ENCODE data around the gene IL17REL.

The IL17REL gene

DNA sequence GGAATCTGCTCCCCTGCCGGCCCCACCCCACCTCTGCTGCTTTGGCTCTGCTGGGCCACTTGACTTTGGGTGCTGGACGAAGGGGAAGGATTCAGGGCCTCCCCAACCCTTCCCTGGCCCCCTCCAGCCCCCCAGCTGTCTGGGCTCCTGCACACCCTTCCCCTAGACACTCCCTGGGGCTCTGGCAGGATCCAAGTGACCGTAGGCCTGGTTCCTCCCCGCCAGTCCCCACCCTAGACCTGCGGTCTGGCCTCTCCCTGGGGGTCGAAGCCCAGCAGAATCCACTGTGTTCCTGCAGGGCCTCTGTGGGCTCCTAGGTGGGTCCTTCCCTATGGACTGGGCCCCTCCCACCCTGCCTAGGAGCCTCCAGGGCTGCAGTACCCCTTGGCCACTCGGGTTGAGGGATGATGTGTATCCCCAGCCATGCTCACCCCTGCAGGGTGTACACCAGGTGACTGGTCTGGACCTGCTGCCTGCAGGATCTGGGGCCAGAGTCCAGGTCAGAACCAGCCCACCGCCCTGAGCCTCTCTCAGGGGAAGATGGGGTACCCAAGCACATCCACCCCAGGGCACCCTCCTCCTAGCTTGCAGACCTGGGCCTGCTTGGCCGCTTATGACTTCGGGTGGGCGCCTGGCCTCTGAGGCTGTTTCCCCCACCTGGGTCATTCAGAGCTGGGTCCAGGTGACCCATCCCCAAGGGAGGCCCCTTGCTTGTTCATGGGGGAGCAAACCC, 46.4 kb downstream of the IL17REL start:
- FAIRE-seq = no peak

DNA sequence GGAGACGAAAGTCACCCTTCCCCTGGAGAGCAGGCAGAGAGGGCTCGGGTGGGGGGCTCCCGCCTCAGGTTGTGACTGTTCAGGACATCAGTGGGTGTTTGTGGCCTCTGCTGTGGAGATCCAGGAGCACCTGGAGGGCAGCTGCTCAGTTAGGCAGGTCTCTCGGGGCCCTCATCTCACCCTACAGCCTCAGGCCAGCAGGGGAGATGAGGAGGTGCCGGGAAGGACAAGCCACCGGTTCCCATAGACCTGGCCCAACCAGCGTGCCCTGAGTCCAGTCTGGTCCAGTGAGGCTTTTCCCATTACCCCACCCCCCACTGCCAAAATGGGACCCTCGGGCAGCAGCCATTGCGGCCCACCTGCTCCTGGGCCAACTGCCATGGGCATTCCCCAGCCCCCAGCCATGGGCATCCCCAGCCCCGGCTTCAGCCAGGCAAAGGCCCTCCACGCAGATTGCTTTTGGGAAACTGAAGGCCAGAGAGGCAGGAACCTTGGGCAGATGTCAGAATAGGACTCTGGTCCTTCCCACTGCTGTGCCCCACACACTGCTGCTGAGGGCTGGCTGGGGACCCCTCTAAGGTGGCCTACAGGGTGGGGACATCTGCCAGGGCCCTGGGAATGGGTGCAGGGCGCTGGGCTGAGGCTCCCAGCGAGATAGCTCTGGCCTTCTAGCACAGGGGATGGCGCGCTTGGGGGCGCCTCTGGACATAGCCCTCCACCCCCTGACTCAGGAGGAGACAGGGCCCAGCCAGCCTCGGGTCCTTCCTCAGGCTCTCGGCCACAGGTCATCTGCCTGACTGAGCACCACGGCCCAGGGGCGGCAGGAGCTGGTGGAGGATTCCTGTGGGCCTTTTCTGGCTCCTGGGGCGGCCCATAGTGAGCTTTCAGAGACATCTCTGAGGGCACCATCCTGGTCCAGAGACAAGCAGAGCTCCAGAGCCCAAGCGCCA, 47.2 kb downstream of the IL17REL start:
- no peak for FAIRE-seq

GRCh38 chr22:49964136-49965090, 48.2 kb downstream of the IL17REL start:
- FAIRE-seq = no peak

DNA sequence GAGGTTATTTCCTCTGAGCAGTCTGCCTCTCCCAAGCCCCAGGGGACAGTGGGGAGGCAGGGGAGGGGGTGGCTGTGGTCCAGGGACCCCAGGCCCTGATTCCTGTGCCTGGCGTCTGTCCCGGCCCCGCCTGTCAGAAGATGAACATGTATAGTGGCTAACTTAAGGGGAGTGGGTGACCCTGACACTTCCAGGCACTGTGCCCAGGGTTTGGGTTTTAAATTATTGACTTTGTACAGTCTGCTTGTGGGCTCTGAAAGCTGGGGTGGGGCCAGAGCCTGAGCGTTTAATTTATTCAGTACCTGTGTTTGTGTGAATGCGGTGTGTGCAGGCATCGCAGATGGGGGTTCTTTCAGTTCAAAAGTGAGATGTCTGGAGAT, 48.9 kb downstream of the IL17REL start:
- FAIRE-seq = no peak

GRCh38 chr22:49962751-49963646, 49.6 kb downstream of the IL17REL start:
- FAIRE-seq = no peak

DNA sequence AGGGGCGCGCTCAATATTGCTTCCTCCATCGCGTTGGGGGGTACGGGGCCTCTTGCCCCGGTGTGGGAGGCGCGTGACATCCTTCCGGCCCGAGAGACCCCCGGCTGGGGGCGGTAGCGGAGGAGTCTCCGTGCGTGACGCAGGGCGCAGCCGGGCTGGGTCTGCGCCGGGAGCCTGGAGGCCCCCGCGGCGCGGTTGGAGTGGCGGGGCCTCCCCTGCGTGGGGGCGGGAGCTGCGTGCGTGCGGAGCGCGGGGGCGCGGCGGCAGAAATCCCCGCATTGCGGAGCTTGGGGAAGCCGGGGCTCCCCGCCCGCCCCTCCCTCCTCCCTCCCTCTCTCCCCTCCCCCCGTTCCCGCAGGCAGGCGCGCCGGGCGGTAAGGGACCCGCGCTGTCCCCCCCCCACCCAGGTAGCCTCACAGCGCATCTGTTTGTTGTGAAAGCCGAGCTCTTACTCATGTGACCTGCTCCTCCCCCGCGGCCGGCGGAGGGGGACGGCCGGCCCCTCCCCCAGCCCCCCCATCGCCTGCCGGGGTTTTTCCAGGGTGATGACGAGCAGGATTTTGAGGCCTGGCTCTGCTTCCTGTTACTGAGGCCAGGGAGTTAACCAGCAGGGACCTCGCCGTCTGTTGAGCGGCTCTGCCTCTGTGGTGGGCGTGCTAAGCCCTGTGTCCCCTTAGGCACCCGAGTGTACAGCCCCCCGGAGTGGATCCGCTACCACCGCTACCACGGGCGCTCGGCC, 50.4 kb downstream of the IL17REL start:
- no peak for FAIRE-seq

GRCh38 chr22:49961601-49962011, 51.0 kb downstream of the IL17REL start:
- no peak for FAIRE-seq

GRCh38 chr22:49961005-49961600, 51.5 kb downstream of the IL17REL start:
- FAIRE-seq = no peak

DNA sequence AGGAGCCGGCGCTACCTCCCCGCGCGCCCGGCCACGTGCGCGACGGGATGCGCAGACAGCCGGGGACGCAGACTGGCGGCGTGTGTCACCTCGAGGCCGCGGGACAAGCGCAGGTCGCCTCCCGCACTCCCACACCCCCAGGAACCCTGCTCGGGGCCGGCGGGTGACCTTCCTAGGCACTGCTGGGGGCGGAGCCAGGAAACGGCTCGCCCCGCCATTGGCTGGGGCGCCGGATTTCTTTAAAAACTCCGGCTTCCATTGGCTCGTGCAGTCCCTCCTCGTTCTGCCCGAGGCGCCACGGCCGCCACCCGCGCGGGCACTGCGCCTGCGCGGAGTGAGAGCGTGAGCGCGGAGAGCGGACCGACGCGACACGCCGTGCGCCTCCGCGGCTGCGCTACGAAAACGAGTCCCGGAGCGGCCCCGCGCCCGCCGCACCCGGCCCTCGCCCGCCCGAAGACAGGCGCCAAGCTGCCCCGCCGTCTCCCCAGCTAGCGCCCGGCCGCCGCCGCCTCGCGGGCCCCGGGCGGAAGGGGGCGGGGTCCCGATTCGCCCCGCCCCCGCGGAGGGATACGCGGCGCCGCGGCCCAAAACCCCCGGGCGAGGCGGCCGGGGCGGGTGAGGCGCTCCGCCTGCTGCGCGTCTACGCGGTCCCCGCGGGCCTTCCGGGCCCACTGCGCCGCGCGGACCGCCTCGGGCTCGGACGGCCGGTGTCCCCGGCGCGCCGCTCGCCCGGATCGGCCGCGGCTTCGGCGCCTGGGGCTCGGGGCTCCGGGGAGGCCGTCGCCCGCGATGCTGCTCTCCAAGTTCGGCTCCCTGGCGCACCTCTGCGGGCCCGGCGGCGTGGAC, 52.2 kb downstream of the IL17REL start, which contains the start of gene PIM3:
Gene PIM3 (plus strand): TSS at position 614 of the 846 bp plus-strand sequence. CDS start 176 bp downstream, at position 790.
- no peak for FAIRE-seq

DNA sequence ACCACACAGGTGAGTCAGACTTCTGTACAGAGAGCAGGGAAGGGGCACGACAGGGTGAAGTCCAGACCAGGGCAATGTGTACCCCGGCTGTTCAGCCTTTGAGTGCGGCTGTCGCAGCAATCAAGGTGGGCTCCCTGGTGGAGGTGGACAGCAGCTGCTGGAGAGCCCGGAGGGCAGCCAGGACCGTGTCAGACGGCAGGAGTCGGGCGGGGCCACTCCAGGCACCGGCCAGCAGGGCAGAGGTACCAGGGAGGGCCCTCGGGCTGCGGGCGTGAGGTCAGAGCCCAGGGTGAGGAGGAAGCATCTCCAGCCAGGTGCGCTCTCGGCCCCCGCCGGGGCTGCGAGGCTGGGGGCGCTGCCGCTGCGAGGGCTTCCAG, 52.8 kb downstream of the IL17REL start:
- FAIRE-seq = no peak

GRCh38 chr22:49958931-49959781, 53.4 kb downstream of the IL17REL start:
- FAIRE-seq = no peak

- FAIRE-seq = no peak
These were observed 54.1 kb downstream of the IL17REL start for GRCh38 chr22:49958366-49958921.

DNA sequence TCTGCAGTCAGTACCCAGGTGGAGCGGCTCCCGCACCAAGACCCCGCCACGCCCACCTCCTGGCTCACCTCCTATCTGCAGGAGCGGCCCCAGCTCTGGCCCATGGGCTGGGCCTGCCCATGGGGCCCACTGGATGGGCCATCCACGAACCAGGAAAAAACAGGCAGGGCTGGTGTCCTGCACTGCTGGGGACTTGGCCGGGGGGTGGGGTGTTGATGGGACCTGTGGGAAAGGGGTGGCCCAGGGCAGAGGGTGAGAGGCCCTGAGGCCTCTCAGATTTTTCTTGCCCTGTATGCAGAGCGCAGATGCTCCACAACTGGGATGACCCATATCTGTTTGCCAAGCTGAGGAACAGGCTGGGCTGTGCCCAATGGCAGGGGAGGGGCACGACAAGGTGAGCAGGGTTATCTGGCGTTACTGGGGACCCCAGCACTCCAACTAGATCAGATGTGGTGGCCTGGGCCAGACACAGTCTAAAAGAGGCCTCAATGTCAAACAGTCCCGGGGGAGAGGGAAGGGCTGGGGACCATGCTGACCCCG, 54.7 kb downstream of the IL17REL start:
- FAIRE-seq = no peak

DNA sequence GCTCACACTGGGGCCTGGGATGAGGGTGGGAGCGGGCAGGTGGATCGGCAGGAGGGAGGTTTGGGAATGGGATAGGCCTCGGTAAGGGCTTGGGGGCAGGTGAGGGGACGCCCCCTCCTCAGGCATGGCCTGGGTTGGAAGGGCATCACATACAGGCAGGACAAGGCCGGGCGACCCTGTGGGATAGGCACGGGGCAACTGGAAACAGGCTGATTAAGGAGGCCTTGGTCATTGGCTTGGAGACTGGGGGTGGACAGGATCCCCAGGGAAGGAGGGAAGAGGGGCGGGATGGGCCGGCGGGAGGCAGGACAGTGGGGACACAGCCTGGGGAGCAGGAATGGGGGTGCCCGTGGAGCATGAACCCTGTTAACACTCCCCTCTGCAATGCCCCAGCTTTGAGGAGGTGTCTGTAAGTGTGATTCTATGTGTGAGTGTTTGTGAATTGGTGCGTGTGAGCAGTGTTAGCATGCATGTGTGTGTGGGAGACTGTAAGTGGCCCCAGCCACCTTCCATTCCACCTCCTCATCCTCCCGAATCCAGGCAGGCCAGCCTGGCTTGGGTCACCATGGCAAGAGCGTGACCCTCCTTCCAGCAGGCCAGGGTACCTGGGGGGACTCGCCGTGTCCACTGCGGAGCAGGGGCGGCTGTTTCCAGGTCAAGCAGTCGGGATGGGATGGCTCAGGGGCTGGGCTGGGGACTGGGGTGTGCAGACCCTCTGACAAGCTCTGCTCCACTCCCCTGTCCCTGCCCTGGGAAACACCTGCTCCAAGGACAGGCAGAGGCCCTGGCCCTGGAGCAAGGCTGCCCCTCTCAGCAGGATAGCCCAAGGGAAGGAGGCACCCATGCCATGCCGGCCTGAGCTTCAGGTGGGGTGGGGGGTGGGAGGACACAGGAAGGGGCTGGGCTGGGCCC, 55.4 kb downstream of the IL17REL start:
- FAIRE-seq = no peak

DNA sequence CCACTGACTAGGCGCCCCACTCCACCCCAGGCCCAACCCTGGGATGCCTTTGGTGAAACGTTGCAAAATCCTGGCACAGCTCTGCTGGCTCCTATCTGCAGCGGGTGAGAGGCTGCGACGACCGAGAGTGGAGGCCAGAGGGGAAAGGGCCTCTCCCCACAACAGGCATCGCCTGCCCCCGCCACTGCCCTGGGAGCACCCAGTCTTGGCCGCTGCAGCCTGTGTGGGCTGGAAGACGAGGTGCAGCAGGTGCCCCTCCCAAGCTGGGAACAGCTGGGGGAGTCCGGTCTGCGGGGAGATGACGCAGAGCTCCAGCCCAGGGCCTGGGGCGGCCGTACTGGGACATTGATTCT, 56.2 kb downstream of the IL17REL start:
- FAIRE-seq = no peak

DNA sequence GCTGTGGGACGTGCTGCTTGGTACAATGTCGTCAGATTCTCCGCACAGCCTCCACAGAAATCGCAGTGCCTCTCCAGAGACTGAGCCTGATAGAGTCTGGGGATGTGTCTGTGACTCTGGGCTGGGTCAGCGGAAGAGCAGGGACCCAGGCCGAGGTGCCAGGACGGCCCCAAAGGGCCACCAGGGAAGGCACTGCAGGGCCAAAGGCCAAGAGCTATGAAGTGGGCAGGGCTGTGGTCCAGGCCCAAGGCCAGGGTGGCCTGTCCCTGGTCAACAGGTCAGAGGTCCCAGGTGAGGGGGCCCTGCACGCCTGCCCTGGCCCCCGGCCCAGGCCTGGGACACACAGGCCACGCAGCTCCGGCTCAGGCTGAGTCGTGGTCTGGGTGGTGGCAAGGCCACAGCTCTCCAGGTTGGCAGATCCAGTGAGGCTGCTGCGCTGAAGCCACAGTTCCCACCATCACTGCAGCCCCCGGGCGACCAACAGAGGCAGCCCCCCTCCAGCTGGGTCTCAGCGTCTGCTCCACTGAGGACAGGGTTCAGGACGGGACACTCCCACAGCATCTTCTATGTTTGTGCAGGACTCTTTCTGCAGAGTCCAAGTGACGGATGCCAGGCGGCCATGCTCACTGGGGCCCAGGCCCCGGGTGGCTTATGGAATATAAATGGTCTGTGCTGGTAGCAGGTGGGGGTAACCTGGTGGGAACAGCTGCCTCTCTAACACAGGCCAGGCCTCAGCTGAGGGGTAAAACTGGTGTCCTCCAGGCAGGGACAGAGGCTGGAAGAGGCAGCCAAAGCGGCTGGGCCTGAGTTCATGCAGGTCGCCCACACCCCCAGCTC, 56.8 kb downstream of the IL17REL start:
- FAIRE-seq = no peak
